Brain microvascular endothelial cell (primary cell): Measurements from ENCODE around the gene EDDM13.
A peak's percentile ranks its signal among the peaks of the same experiment; 100 is the strongest.
"Not testable (repeated sequence)": the region's sequence is repeated elsewhere in the genome, so short reads cannot be mapped to it uniquely, and the experiment has no call there.

Experiments
- DNase-seq: peaks from one replicate; pipeline ENCODE4 v3.0.0-alpha.2; 2020
- H3K27ac ChIP-seq: fragments of 250-450 bp; sonication (Bioruptor Pico); 2 replicates; pipeline ENCODE4 v1.5.1; 2020; ENCODE audit warnings: mild to moderate bottlenecking, moderate library complexity
- H3K27me3 ChIP-seq: fragments of 250-450 bp; sonication (Bioruptor Pico); replicated peaks from 2 replicates; pipeline ENCODE4 v1.5.1; 2020; ENCODE audit warnings: mild to moderate bottlenecking
- H3K36me3 ChIP-seq: fragments of 250-450 bp; sonication (Bioruptor Pico); replicated peaks from 2 replicates; pipeline ENCODE4 v1.5.1; 2020; ENCODE audit warnings: mild to moderate bottlenecking
- H3K4me3 ChIP-seq: 2 replicates; pipeline ENCODE4 v1.5.1; 2011; ENCODE audit warnings: low read depth, mild to moderate bottlenecking, control low read depth, low read length, moderate library complexity
- CTCF ChIP-seq: IDR thresholded peaks from 2 replicates; pipeline ENCODE4 v1.5.1; 2011; ENCODE audit warnings: low read depth, mild to moderate bottlenecking, moderate library complexity, low read length, control low read depth, inconsistent platforms; ENCODE audit errors: missing control alignments
- in situ Hi-C: cut with HindIII; loops from 2 replicates; pipeline ENCODE4 v1.10.0; 2017; ENCODE audit warnings: low sequenced_read_pairs, low pct_ligation_motif_present

The EDDM13 gene

GRCh38 chr19:56319991-56320390, 47.4 kb downstream of the EDDM13 start:
- DNase-seq: no peak
- in situ Hi-C loops: no loop called here
- Histone ChIP-seq H3K36me3 (no peaks in the 10 kb centered on the region), H3K27me3 (no peaks in the 10 kb centered on the region), H3K4me3 (no peak overlapping the region), H3K27ac (no peak overlapping the region)
- TF ChIP-seq CTCF: no peak

- no peak for DNase-seq
- in situ Hi-C loops: no loop called here
- Histone ChIP-seq H3K27me3 (no peaks in the 10 kb centered on the region), H3K36me3 (no peaks in the 10 kb centered on the region), H3K27ac (no peak overlapping the region), H3K4me3 (no peak overlapping the region)
- no peak for TF ChIP-seq CTCF
Measured at GRCh38 chr19:56321254-56321988, 48.9 kb downstream of the EDDM13 start.

- Histone ChIP-seq H3K4me3 (no peak overlapping the region), H3K27me3 (no peaks in the 10 kb centered on the region), H3K27ac (no peak overlapping the region), H3K36me3 (no peaks in the 10 kb centered on the region)
- in situ Hi-C loops: no loop called here
- TF ChIP-seq CTCF: no peak
- no peak for DNase-seq
Measured at GRCh38 chr19:56321989-56322440, 49.5 kb downstream of the EDDM13 start.

GRCh38 chr19:56324436-56324835, 51.9 kb downstream of the EDDM13 start:
- TF ChIP-seq CTCF: no peak
- Histone ChIP-seq H3K36me3 (no peaks in the 10 kb centered on the region), H3K27me3 (no peaks in the 10 kb centered on the region), H3K27ac (no peak overlapping the region), H3K4me3 (no peak overlapping the region)
- in situ Hi-C loops: no loop called here
- no peak for DNase-seq

- no peaks in the 10 kb centered on the region for H3K36me3 ChIP-seq
- H3K27me3 ChIP-seq: no peaks in the 10 kb centered on the region
- TF ChIP-seq CTCF: no peak
- in situ Hi-C loops: no loop called here
- no peak overlapping the region for H3K27ac ChIP-seq
- no peak overlapping the region for H3K4me3 ChIP-seq
- DNase-seq: no peak
Measured at GRCh38 chr19:56332695-56333094, 60.1 kb downstream of the EDDM13 start.

GRCh38 chr19:56333506-56333905, 61.0 kb downstream of the EDDM13 start:
- peak; percentile 76 for TF ChIP-seq CTCF
- H3K4me3 ChIP-seq: no peak overlapping the region
- in situ Hi-C loops: no loop called here
- H3K27ac ChIP-seq: no peak overlapping the region
- H3K27me3 ChIP-seq: no peaks in the 10 kb centered on the region
- peak; percentile 74 for DNase-seq
- no peaks in the 10 kb centered on the region for H3K36me3 ChIP-seq

- H3K36me3 ChIP-seq, H3K27ac ChIP-seq, H3K4me3 ChIP-seq, H3K27me3 ChIP-seq, DNase-seq, in situ Hi-C loops: not testable (repeated sequence)
Measured at GRCh38 chr19:56335371-56335770, 62.8 kb downstream of the EDDM13 start.

GRCh38 chr19:56337077-56337476, 64.5 kb downstream of the EDDM13 start:
- H3K27me3 ChIP-seq, DNase-seq, H3K36me3 ChIP-seq, in situ Hi-C loops, H3K4me3 ChIP-seq, H3K27ac ChIP-seq: not testable (repeated sequence)
